Stimulated activated CD8-positive, alpha-beta memory T cell treated with anti-CD3 and anti-CD28 coated beads, Interleukin-4, amount 100 ng/mL, for 4 hours (primary cell): ENCODE results near the gene TYSND1.
"Not testable (repeated sequence)": the region's sequence is repeated elsewhere in the genome, so short reads cannot be mapped to it uniquely, and the experiment has no call there.

ENCODE experiments used
- DNase-seq, 2 donors: peaks; one replicate each; pipeline ENCODE4 v3.0.0-alpha.2; 2020; ENCODE audit warnings: low read depth in 2 of 2, low spot score in 1 of 2

Gene TYSND1

DNA sequence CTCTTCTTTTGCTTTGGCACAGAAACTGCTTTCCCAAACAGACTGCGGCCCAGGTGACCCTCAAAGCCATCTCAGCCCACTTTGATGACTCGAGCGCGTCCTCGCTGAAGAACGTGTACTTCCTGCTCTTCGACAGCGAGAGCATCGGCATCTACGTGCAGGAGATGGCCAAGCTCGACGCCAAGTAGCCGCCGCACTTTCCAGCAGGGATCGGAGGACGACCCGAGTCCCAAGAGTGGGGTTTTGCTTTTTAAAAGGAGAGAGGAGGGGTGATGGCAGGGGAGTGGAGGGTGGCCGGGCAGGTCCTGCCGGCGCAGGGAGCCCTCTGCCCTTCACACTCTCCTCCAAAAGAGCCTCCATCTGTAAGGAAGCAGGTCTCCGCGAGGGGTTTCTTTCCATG lies 35.0 kb downstream of the TYSND1 start:
- no peak for DNase-seq

DNA sequence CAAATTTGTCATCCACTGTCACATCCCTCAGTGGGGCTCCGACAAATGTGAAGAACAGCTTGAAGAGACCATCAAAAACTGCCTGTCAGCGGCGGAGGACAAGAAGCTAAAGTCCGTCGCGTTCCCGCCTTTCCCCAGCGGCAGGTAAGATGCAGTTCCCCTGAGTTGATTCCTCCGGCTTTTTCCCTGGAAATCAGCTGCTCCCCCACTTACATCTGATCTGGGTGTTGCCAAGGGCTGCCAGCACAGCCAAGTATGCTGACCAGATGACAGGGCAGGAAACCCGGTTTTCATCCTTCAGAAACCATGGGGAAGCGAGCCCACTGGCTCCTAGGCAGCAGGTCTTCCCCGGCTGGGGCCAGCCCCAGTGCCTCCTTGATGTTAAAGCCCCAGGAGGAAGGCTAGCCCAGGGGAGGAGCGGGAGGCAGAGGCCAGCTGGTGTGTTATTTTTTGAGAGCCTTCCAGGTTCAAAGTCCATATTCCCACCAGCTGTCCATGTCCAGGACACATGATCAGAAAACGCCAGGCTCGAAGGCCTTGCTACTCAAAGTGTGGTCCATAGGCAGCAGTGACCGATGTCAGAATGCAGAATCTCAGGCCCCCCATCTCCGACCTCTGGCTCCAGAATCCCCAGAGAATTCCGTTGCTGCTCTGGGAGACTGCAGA lies 37.3 kb downstream of the TYSND1 start:
- DNase-seq: no peak

GRCh38 chr10:70106958-70107791 lies 39.3 kb downstream of the TYSND1 start:
- DNase-seq: no peak

DNA sequence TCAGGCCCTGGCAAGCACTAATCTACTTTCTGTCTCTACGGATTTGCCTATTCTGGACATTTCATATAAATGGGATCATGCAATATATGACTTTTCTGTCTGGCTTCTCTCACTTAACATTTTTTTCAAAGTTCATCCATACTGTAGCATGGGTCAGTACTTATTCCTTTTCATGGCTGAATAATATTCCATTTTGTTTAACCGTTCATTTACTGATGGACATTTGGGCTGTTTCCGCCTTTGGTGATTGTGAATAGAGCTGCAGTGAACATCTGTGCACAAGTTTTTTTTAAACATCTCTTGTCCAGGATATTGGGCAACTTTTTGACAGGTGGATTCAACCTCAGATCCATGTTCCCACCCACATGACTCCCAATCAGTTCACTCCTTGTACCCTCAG lies 44.8 kb downstream of the TYSND1 start:
- no peak for DNase-seq

DNA sequence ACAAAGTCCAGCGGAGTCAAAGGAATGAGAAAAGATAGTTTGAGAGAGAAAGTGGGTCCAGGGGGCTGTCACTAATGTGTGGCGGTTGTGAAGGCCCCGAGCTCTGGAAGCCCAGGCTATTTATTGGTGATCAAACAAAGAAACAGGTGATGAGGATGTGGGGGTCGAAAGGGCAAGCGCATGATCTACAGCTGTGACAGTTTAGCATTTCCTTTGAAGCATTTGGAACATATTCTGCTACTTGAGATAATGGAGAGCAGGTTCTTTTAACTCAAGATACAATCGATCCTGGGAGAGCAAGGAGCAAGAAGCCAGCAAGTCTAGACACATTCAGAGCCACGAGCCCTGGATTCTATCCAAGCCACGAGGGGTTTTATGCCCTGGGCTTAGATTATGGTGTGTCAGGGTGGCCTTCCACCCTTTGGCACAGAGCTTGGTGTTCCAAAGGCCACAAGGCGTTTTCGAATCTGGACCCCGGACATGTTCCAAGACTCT lies 45.4 kb downstream of the TYSND1 start:
- not testable (repeated sequence) for DNase-seq

DNA sequence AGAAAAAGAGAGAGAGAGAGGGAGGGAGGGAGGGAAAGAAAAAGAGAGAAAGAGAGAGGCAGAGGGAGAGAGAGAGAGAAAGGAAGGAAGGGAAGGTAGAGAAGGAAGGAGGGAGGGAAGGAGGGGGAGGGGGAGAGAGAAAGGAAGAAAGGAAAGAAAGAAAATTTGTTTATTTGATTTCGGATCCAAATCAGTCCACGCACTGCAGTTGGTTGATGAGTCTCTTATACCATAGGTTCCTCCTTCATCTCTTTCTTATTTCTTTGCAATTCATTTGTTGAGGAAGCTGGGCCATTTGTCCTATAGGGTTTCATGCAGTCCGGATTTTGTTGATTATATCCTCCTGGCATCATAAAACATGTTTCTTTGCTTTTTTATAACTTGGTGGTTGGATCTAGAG lies 48.2 kb downstream of the TYSND1 start:
- DNase-seq: no peak

GRCh38 chr10:70097459-70097858 lies 49.0 kb downstream of the TYSND1 start:
- DNase-seq: no peak

- no peak for DNase-seq
These were observed 49.6 kb downstream of the TYSND1 start for GRCh38 chr10:70096705-70097420.

DNA sequence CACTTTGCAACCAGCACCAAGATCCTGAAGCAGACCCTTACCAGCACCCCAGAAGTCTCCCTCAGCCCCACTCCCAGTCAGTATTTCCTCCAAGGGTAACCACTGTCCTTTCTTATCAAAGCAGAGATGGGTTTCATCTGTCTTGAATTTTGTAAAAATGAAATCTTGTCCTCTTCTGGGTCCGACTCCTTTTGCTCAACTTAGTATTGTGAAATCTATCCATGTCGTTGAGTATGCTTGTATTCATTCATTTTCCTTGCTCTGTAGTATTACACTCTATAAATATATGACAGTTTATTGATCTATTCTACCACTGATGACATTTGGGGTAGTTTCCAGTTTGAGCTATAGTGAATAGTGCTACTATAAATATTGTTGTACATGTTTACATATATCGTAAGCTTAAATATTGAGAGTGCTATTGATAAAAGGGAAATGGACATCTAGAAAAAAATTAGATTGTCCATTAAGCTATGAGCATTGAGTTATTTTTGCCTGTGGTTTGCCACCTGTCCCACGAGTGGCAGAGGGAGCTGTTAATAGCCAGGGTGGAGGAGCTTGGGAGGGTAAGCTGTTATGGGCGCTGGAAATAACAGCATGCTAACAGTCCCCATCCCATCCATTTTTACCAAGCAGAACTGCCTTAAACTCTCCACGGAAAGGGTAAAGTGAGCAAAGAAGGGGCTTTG lies 50.3 kb downstream of the TYSND1 start:
- DNase-seq: no peak

DNA sequence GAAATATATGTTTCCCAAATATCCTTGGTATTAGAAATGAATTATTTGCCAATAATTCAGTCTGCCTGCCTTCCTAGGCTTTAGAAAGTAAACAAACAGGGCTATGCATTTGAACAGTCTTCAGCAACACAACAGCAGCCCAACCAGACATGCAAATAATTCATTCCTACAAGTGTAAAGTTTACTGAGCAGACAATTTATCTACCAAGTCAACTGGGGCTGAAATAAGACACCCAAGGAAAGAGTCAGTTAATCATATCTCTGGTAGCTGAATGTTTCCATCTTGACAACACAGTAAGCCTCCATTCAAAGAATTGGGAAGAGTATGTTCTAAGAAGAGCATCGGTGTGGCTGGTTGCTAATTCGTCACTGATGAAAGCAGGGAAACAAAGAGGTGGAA lies 52.2 kb downstream of the TYSND1 start:
- DNase-seq: no peak

GRCh38 chr10:70093335-70093944 lies 53.1 kb downstream of the TYSND1 start:
- no peak for DNase-seq

DNA sequence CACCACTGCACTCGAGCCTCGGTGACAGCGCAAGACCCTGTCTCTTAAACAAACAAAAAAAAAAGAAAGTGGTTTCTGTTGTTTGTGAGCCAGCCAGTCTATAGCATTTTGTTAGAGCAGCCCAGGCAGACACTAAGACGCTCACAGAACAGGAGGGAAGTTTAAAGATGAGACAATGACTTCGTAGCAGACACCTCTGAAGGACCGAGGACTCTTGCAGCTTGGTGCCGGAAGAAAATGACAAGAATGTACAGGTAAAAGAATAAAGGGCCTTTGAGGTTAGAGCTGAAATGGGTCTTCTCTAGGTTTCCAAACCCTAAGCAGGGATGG lies 54.1 kb downstream of the TYSND1 start:
- no peak for DNase-seq

- DNase-seq: no peak
These were observed 55.5 kb downstream of the TYSND1 start for GRCh38 chr10:70090951-70091350.

DNA sequence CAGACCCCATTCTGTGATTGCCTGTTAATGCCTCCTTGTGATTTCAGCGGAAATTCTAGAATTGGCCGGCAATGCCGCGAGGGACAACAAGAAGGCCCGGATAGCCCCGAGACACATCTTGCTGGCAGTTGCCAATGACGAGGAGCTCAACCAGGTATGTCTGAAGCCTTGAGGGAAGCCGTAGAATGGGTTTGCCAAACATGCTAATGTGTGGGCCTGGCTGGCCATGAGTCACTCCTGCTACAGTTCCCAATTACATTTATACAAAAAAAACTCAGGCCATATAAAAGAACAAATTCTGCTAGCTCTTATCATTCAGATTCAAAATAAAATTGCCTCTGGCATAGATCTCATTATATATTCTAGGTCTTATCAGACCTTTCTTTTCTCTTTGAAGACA lies 56.5 kb downstream of the TYSND1 start:
- DNase-seq: no peak

DNA sequence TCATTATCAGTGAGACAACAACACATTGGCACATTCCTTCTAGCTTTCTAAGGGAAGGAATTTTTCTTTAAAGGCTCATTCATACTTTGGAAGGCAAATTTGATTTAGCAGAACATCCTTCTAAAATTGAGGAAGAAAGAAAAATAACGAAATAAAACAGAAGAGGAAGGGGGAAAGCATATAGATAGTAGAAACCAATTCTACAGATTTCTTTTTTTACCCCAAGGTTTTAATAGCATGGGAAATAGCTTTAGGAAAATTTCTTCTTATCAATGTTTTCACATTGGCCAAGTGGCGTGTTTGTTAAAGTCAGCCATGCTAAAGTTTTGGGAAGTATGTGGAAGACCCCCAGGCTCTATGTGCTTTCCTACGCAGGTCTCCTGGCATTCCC lies 58.2 kb downstream of the TYSND1 start:
- no peak for DNase-seq
